GM21786 (cell line): ENCODE data around the gene ZBED3.
"Not testable (repeated sequence)": the region's sequence is repeated elsewhere in the genome, so short reads cannot be mapped to it uniquely, and the experiment has no call there.

Experiments
- ATAC-seq: cut with Tn5 transposase; IDR thresholded peaks from one replicate; pipeline ENCODE4 v1.9.1; 2021; ENCODE audit not compliant: unreplicated experiment

ZBED3 gene

GRCh38 chr5:77086689-77087483 is at the start of gene ZBED3:
Gene ZBED3, minus strand, starts transcription at chr5:77087285. Its CDS starts 9,407 bp downstream, at chr5:77077878.
- peak; percentile 60 for ATAC-seq

DNA sequence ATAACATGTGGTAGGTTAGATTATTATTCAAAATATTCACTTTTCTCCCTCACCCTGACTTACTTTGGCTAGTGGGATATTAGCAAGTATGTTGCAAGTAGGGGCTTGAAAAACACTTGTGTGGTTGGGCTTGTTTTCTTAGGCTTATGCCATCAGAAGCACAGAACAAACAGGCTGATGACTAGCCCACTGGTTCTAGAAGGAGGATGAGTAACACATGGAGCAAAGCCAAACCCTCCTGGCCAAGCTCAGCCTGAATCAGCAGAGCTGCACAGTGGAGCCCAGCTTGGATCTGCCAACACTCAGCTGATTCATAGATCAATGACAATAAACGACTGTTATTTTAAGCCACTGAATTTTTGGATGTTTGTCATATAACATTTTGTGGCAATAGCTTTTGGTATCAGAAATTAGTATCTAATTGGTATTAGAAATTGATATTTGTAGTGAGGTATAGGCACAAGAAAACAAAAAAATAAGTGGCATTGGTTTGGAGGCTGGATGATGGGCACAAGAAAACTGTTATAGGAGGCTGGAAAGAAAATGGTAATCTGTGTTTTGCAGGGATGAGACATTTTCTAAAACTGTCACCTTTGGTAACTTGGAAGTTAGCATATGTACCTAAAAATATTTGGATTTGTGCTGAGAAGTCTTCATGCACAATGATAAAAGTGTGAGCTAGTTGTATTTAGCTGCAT is 46.1 kb upstream of the ZBED3 start:
- no peak for ATAC-seq

- ATAC-seq: no peak
Measured at GRCh38 chr5:77131361-77131760, 44.3 kb upstream of the ZBED3 start.

- no peak for ATAC-seq
Measured at GRCh38 chr5:77129391-77129990, 42.4 kb upstream of the ZBED3 start.

DNA sequence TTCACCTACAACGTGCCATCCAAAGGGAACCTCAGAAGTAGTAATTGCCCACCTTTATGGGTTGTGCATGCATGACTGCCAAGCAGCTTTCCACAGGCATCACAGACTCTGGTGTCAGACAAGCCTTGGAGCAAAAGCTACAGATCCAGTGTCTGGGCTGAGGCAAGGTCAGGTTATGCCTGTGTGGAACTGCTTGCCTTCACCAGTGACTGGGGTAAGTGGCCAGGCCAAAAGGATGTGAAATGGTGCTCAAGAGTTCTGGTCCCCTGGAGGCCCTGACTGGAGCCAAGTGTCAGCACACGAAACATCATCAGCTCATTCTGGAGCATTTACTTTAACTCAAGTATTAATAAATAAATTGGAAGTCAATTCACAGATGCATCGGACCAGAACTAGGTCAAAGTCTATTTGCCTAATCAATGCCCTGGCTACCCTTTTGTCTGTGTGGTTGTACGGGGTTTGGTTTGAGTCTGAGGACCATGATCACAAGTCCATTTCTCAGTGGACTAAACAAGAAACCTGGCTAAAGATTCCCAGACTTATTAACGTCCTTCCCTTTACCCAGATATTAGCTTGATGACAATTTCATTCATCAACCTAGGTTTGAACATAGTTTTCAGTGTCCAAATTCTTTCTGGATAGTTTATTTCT is 41.5 kb upstream of the ZBED3 start:
- no peak for ATAC-seq

DNA sequence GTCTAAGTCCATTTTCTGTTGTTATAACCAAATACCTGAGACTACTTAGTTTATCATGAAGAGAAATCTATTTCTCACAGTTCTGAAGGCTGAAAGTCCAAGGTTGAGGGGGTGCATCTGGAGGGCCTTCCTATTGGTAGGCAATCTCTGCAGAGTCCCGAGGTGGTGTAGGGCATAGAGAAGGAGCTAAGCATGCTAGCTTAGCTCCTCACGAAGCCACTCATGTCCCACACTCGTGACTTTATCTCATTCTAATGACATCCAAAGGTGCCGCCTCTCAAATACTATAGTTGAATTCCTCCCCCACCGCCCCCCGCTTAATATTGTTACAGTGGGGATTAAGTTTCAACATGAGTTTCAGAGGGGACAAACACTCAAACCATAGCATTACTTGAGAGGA is 36.0 kb upstream of the ZBED3 start:
- no peak for ATAC-seq

- ATAC-seq: no peak
Measured at GRCh38 chr5:77120706-77121105, 33.6 kb upstream of the ZBED3 start.

DNA sequence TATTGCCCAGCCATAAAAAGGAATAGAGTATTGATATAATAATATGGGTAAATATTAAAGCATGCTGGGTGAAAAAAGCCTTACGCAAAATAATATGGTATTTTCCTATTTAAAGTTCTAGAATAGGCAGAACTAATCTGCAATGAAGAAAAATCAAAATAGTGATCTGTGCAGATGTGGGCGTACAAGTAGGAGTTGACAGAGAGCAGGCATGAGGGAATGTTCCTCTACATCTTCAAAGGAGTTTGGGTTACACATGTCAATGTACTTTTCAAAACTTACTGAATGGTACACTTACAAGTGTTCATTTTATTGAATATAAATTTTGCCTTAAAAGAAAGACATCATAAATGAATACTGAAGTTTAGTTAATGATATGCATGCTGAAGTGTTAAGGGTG is 33.0 kb upstream of the ZBED3 start:
- no peak for ATAC-seq

GRCh38 chr5:77117161-77117560 is 30.1 kb upstream of the ZBED3 start:
- no peak for ATAC-seq

- not testable (repeated sequence) for ATAC-seq
Measured at GRCh38 chr5:77107035-77107434, 19.9 kb upstream of the ZBED3 start.

- ATAC-seq: no peak
Measured at GRCh38 chr5:77104813-77105212, 17.7 kb upstream of the ZBED3 start.

DNA sequence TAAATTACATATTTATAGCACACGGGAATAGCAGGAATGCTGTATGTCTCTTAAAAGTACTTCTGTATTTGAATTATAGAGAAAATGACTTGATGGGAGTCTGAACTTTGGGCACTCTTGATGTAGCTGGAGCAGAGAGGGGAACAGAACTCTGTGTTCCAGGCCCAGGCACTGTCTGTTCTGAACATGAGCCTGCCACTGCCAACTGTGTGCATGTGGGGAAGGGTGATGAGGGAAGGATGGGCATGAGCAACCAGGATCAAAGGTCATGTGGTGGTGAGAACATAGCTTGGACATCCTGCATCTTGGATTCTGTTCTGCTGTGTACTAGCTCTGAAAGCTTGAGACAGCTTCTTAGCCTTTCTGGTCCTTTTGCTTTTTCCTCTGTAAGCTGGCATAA is 16.4 kb upstream of the ZBED3 start:
- no peak for ATAC-seq

DNA sequence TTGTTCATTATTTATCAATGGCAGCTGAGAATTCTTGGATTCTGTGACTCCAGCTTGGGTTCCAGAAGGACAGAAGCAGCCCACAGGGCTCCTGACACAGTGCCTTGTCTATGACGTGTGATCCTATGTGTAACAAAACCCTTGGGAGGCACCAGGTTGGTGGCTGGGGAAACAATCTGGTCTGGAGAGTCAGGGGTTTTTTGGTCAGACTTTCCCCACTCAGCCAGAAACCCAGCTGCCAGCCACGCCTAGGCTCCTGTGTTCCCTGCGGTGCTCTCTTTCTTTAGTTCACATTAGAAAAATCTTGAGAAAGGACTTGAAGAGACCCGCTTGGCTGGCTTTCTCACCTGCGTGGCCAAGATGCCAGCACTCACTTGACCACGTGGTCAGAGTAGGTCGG is 15.5 kb upstream of the ZBED3 start:
- ATAC-seq: no peak

- ATAC-seq: no peak
Measured at GRCh38 chr5:77101298-77101697, 14.2 kb upstream of the ZBED3 start.

DNA sequence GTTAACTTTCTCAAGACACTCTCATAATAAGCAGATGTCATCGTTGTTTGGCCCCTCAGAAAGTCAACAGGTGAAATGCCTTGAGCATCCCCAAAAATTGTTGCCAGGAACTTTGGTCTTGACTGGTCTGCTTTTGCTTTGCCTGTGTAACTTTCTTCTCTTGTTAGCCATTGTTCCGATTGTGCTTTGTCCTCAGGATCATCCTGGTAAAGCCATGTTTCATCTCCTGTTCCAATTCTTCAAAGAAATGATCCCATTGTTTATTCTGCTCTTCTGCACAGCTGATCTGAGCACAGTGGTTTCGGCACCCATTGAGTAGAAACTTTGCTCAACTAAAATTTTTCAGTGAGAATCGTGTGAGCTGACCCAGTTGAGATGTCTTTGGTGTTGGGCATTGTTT is 8.1 kb upstream of the ZBED3 start:
- ATAC-seq: no peak

DNA sequence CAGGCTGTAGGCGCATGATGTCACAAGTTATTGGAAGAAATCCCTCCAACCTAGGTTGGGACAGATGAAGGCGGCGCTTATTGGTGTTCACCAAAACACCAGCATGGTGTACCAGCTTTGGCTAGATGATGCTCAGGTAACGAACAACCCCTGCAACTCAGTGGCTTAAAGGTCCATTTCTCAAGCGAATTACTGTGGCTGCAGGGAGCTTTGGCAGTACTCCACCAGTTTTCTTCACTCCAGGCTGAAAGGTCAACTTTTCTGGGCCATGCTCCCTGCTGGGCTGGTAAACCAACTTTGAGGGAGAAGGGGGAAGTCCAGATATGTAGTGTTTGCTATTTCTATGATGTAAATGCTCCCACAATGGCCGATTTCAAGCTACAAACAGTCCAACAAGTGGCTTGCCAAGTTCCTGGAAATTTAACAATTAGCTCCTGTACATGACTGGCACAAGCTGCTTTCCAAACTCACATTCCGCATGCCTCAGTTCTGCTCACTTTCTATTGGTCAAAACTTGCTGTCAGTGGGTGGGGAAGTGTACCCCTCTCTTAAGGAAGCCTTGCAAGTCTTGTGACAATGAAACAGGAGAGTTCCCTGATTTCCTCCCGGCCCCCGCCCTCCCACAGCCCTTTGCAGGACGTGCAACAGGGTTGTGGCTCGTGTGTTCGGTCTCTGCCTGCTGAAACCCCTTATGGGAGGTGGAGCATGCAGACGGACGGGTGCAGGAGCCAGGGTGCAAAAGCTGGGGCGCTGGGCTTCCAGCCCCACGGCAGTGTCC is 588 bp upstream of the ZBED3 start:
- ATAC-seq: no peak

GRCh38 chr5:77086368-77086688 is 757 bp downstream of the ZBED3 start:
- ATAC-seq: no peak

DNA sequence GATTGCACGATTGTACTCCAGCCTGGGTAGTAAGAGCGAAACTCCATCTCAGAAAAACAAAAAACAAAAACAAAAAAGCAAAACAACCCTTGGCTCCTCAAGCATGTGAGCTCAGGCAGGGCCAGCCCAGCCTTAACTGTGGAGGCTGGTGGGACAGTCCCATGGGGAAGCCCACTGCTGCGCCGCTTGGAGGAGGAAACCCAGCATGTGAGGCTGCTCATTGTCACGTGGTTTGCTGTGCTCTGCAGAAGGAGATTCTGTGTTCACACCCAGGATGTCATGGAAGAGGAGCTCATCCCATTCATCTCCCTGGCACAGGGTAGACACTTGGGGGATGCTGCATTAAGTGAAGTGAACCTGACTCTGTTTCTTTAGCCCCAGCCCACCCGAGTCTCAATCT is 4.0 kb downstream of the ZBED3 start:
- ATAC-seq: no peak

- ATAC-seq: no peak
Measured at GRCh38 chr5:77082280-77082679, 4.8 kb downstream of the ZBED3 start.

- no peak for ATAC-seq
Measured at GRCh38 chr5:77080905-77081304, 6.2 kb downstream of the ZBED3 start.

DNA sequence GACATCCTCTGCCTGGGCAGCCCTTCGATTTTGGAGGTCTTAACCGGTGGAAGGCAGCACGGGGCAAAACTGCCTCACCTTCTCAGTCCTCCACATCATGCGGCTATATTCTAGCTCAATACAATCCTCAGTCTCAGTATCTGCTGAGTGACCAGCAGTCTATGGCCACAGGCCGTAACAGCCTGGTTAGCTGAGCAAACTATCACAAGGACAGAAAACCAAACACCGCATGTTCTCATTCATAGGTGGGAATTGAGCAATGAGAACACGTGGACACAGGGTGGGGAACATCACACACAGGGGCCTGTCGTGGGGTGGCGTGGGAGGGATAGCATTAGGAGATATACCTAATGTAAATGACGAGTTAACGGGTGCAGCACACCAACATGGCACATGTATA is 6.6 kb downstream of the ZBED3 start:
- ATAC-seq: not testable (repeated sequence)
